Effector memory CD4-positive, alpha-beta T cell (primary cell): ENCODE data around the gene CREB3L2.
A peak's percentile ranks its signal among the peaks of the same experiment; 100 is the strongest.
"Not testable (repeated sequence)": the region's sequence is repeated elsewhere in the genome, so short reads cannot be mapped to it uniquely, and the experiment has no call there.

Experiments used
- DNase-seq, 3 donors: peaks; one replicate each; pipeline ENCODE4 v3.0.0-alpha.2; 2020
- H3K27ac ChIP-seq: 2 replicates; pipeline ENCODE4 v1.7.0; 2013; ENCODE audit warnings: mild to moderate bottlenecking, low read length, moderate library complexity; ENCODE audit not compliant: insufficient read depth, poor library complexity, severe bottlenecking
- H3K27me3 ChIP-seq: replicated peaks from 2 replicates; pipeline ENCODE4 v1.7.0; 2013; ENCODE audit warnings: mild to moderate bottlenecking, low read length; ENCODE audit not compliant: insufficient read depth, control insufficient read depth, poor library complexity, severe bottlenecking
- H3K36me3 ChIP-seq: 2 replicates; pipeline ENCODE4 v1.7.0; 2013; ENCODE audit warnings: mild to moderate bottlenecking, low read length, moderate library complexity; ENCODE audit not compliant: control insufficient read depth, insufficient read depth
- H3K4me1 ChIP-seq: 2 replicates; pipeline ENCODE4 v1.7.0; 2013; ENCODE audit warnings: low read length, mild to moderate bottlenecking; ENCODE audit not compliant: control insufficient read depth, insufficient read depth, poor library complexity, severe bottlenecking
- H3K4me3 ChIP-seq: 2 replicates; pipeline ENCODE4 v1.7.0; 2013; ENCODE audit warnings: low read length, low read depth, mild to moderate bottlenecking; ENCODE audit not compliant: insufficient read depth, poor library complexity, severe bottlenecking
- H3K9me3 ChIP-seq: 2 replicates; pipeline ENCODE4 v1.7.0; 2013; ENCODE audit warnings: mild to moderate bottlenecking, low read length, moderate library complexity; ENCODE audit not compliant: control insufficient read depth

CREB3L2 gene

DNA sequence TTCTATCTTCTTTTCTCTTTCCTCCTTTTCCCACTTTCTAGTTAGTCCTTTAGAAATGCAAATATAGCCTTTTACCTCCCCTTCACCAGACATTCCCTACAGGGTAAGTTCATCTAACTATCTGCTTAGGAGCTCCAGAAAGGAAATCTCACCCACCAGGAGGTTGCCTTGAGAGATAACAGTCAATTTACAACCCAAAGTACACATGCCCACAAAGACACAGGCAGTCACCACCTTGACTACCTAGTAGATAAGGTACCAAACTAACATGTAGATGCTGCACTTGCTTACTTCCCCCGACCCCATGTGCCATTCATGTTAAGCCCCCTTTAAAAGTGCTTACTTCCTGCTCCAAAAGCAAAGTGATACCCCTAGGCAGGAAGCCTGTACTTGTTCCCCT is 12.8 kb upstream of the CREB3L2 start:
- Histone ChIP-seq H3K36me3 (no peaks in the 10 kb centered on the region), H3K9me3 (no peaks in the 10 kb centered on the region), H3K4me3 (no peak overlapping the region), H3K4me1 (no peaks in the 10 kb centered on the region), H3K27me3 (no peaks in the 10 kb centered on the region), H3K27ac (no peak overlapping the region)
- DNase-seq = no peak

DNA sequence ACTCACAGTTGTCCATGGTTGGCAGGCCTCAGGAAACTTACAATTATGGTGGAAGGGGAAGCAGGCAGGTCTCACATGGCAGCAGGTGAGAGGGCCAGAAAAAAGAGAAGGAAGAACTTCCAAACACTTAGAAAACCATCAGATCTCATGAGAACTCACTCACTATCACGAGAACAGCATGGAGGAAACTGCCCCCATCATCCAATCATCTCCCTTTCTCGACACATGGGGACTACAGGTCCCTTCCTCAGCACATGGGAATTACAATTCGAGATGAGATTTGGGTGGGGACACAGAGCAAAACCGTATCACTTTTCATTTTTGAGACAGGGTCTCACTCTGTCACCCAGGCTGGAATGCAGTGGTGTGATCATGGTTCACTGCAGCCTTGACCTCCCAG is 12.3 kb upstream of the CREB3L2 start:
- not testable (repeated sequence) for H3K27ac ChIP-seq, H3K4me1 ChIP-seq, H3K27me3 ChIP-seq, DNase-seq, H3K36me3 ChIP-seq, H3K4me3 ChIP-seq, H3K9me3 ChIP-seq

- H3K9me3 ChIP-seq = no peaks in the 10 kb centered on the region
- no peak for DNase-seq
- H3K4me3 ChIP-seq = no peak overlapping the region
- H3K27me3 ChIP-seq = no peaks in the 10 kb centered on the region
- H3K36me3 ChIP-seq = no peaks in the 10 kb centered on the region
- peaks cover 4% of the 10 kb centered on the region for H3K4me1 ChIP-seq
- H3K27ac ChIP-seq = no peak overlapping the region
Observed at GRCh38 chr7:138009350-138009653, 7.4 kb upstream of the CREB3L2 start.

DNA sequence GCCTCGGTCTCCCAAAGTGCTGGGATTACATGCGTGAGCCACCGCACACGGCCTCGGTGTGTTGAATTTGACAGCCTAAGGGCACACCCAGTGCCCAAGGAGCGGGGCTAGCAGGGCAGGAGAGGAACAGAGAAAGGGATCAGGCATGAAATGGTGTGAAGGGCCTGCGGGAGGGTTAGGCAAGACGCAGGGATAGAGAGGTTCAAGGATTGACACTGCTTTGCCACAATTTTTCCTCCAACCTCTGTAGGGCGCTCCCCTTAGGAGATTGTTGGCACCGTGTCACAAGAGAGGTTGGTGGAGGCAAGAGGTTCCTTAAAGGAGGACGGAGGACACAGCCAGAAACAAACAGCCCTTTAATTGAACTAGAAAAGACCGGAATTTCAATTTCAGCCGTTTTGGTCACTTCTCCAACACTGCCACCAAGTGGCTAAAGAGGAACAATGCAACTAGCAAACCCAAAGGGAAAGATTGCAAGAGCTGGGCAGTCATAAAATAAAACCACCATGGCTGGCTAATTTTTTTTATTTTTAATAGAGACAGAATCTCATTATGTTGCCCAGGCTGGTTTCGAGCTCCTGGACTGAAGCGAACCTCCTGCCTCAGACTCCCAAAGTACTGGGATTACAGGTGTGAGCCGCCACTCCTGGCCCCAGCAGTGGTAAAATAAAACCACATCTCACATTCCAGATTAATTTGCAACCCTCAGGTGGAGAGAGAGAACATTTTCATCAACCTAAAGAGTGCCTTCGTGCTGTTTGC is 6.9 kb upstream of the CREB3L2 start:
- Histone ChIP-seq H3K4me3 (no peak overlapping the region), H3K27me3 (no peaks in the 10 kb centered on the region), H3K4me1 (peaks cover 4% of the 10 kb centered on the region), H3K27ac (no peak overlapping the region), H3K9me3 (no peaks in the 10 kb centered on the region), H3K36me3 (no peaks in the 10 kb centered on the region)
- peak in 1 of 3 donors; percentile 9 for DNase-seq

DNA sequence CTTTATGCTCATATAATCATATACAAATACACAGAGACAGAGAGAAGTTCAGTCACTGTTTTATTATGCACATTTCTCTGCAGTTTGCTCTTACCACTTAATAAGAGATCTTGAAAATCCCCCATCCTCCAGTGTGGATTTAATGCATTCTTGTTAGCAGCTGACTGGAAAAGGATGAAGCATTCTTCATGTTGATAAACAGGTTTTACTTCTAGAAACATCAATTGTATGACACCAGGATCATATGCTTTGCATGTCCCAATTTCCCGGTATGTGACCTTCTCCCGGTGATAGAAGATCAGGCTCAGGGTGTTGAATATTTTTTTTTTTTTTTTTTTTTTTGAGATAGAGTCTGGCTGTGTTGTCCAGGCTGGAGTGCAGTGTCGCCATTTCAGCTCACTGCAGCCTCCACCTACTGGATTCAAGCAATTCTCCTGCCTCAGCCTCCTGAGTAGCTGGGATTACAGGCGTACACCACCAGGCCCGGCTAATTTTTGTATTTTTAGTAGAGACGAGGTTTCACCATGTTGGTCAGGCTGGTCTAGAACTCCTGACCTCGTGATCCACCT is 6.2 kb upstream of the CREB3L2 start:
- H3K27ac ChIP-seq = no peak overlapping the region
- no peaks in the 10 kb centered on the region for H3K27me3 ChIP-seq
- H3K36me3 ChIP-seq = no peaks in the 10 kb centered on the region
- H3K9me3 ChIP-seq = no peaks in the 10 kb centered on the region
- DNase-seq = no peak
- peaks cover 4% of the 10 kb centered on the region for H3K4me1 ChIP-seq
- H3K4me3 ChIP-seq = no peak overlapping the region

DNA sequence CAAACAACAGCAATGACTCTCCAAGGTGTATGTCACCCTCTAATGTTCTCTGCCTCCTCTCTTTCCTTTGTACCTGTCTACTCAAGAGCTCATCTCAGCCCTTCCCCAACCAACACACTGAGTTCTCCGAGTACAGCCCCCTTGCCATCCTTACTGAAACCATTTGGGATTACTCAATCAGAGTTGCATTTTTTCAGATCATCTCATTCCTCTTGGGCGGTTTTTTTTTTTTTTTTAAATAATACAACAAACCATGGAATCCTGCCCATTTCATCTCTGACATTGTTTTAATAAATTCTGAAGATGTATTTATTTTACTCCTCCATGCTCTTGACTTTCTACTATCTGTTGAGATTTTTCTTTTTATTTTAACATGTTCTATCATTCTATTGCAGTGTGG is 4.2 kb upstream of the CREB3L2 start:
- Histone ChIP-seq H3K9me3 (no peaks in the 10 kb centered on the region), H3K36me3 (no peaks in the 10 kb centered on the region)
- DNase-seq = no peak

DNA sequence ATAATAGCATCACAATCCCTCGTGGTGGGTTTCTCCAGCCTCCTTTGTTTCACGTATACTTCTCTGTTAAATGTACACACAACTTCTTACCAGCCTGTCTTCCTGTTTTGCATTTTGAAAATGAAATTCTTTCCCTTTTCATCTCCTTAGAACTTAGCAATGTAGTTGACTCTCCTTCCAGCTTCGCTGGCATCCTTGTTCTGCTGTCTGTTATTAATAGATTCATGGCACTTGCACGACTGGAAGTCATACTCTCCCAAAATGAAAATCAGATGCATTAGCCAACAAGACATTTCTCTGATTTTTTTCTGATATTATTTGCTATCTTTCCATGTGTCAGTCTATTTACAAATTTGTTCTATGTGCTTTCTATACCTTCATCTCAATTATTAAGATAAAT is 3.0 kb upstream of the CREB3L2 start:
- DNase-seq = no peak
- H3K9me3 ChIP-seq = no peaks in the 10 kb centered on the region
- H3K36me3 ChIP-seq = no peaks in the 10 kb centered on the region
- no peaks in the 10 kb centered on the region for H3K27me3 ChIP-seq
- no peak overlapping the region for H3K27ac ChIP-seq
- no peak overlapping the region for H3K4me3 ChIP-seq
- H3K4me1 ChIP-seq = peaks cover 7% of the 10 kb centered on the region

More for the DNA sequence above, 4.2 kb upstream of the CREB3L2 start:
- no peak overlapping the region for H3K27ac ChIP-seq
- H3K27me3 ChIP-seq = no peaks in the 10 kb centered on the region
- H3K4me1 ChIP-seq = peaks cover 4% of the 10 kb centered on the region
- no peak overlapping the region for H3K4me3 ChIP-seq

GRCh38 chr7:138004046-138004445 is 2.2 kb upstream of the CREB3L2 start:
- DNase-seq = no peak
- Histone ChIP-seq H3K9me3 (no peaks in the 10 kb centered on the region), H3K4me1 (peaks cover 8% of the 10 kb centered on the region), H3K36me3 (no peaks in the 10 kb centered on the region), H3K4me3 (no peak overlapping the region), H3K27me3 (no peaks in the 10 kb centered on the region), H3K27ac (no peak overlapping the region)

DNA sequence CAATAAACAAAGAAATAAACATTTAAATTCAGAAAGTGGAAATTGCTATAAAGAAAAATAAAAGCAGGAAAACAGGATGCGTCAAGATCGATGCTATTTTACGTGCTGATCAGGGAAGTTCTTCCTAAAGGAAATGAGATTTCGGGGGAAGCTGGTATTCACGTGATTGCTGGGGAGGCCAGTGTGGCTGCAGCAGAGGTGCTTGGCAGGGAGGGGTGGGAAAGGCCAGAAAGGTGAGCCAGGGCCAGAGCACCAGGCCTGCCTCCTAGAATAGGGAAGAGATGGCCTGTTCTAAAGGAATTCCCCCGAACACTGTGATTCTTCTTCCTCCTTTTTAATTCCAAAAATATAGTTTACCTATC is 923 bp upstream of the CREB3L2 start:
- Histone ChIP-seq H3K9me3 (no peaks in the 10 kb centered on the region), H3K27ac (peak overlapping the region; percentile 24), H3K4me3 (no peak overlapping the region), H3K27me3 (no peaks in the 10 kb centered on the region), H3K4me1 (peaks cover 4% of the 10 kb centered on the region), H3K36me3 (no peaks in the 10 kb centered on the region)
- no peak for DNase-seq

GRCh38 chr7:138002096-138002827 is 376 bp upstream of the CREB3L2 start:
- Histone ChIP-seq H3K27me3 (no peaks in the 10 kb centered on the region), H3K36me3 (no peaks in the 10 kb centered on the region), H3K4me3 (peak overlapping the region; percentile 96), H3K4me1 (peaks cover 4% of the 10 kb centered on the region), H3K9me3 (no peaks in the 10 kb centered on the region), H3K27ac (peak overlapping the region; percentile 81)
- DNase-seq = peak; percentile 98 to 99 (median 98)
